CD8-positive, alpha-beta memory T cell (primary cell): ENCODE measurements around the gene ABCC12. TPM values are rescaled to one million over a fixed set of nuclear protein-coding genes. Genes with fewer than 3 reads are reported as not detected.

Experiments used
- CTCF ChIA-PET: fragments of 350-600 bp; sonication (Branson Sonifier 250); formaldehyde crosslinking; loops from one replicate; lab custom pipeline; 2021; ENCODE audit warnings: antibody characterized with exemption; lab: Charles Lee
- POLR2A ChIA-PET: fragments of 350-600 bp; sonication (Branson Sonifier 250); formaldehyde crosslinking; loops from one replicate; lab custom pipeline; 2021; ENCODE audit warnings: antibody characterized with exemption; lab: Charles Lee
- DNase-seq, 5 donors: peaks; one replicate each; pipeline versions ENCODE4 v3.0.0 to v3.0.0-alpha.2; 2020 to 2022; ENCODE audit warnings: mixed read lengths in 1 of 5
- H3K27ac ChIP-seq: one replicate; pipeline ENCODE4 v1.7.0; 2013; ENCODE audit warnings: low read depth, mild to moderate bottlenecking, low read length, moderate library complexity
- H3K27me3 ChIP-seq: 2 replicates; pipeline ENCODE4 v1.7.0; 2013; ENCODE audit warnings: low read length, mild to moderate bottlenecking; ENCODE audit not compliant: insufficient read depth, poor library complexity, severe bottlenecking
- H3K36me3 ChIP-seq: 2 replicates; pipeline ENCODE4 v1.7.0; 2013; ENCODE audit warnings: mild to moderate bottlenecking, low read length, moderate library complexity; ENCODE audit not compliant: insufficient read depth
- H3K4me1 ChIP-seq: 2 replicates; pipeline ENCODE4 v1.7.0; 2013; ENCODE audit warnings: mild to moderate bottlenecking, low read length, moderate library complexity; ENCODE audit not compliant: insufficient read depth
- H3K4me3 ChIP-seq: 2 replicates; pipeline ENCODE4 v1.7.0; 2013; ENCODE audit warnings: mild to moderate bottlenecking, low read length
- H3K9me3 ChIP-seq: 2 replicates; pipeline ENCODE4 v1.7.0; 2013; ENCODE audit warnings: mild to moderate bottlenecking, low read length
- H3K27ac Mint-ChIP-seq, 8 donors: one replicate each; pipeline ENCODE4 v1.8.0; 2020 to 2021; ENCODE audit warnings: mixed read lengths in 8 of 8, mild to moderate bottlenecking in 6 of 8, inconsistent platforms in 3 of 8, moderate library complexity in 3 of 8
- H3K27me3 Mint-ChIP-seq, 2 donors: one replicate each; pipeline ENCODE4 v1.8.0; 2020 to 2021; ENCODE audit warnings: mixed read lengths in 2 of 2, mild to moderate bottlenecking in 1 of 2, moderate library complexity in 1 of 2
- H3K36me3 Mint-ChIP-seq, 3 donors: one replicate each; pipeline ENCODE4 v1.8.0; 2020 to 2021; ENCODE audit warnings: mixed read lengths in 3 of 3, inconsistent platforms in 1 of 3, mild to moderate bottlenecking in 1 of 3
- H3K4me1 Mint-ChIP-seq, 3 donors: one replicate each; pipeline ENCODE4 v1.8.0; 2020 to 2021; ENCODE audit warnings: mixed read lengths in 3 of 3, inconsistent platforms in 1 of 3, mild to moderate bottlenecking in 1 of 3
- H3K4me3 Mint-ChIP-seq, 7 donors: one replicate each; pipeline ENCODE4 v1.8.0; 2020 to 2021; ENCODE audit warnings: mixed read lengths in 7 of 7, mild to moderate bottlenecking in 6 of 7, moderate library complexity in 4 of 7, inconsistent platforms in 2 of 7
- H3K9me3 Mint-ChIP-seq, 5 donors: one replicate each; pipeline ENCODE4 v1.8.0; 2020 to 2022; ENCODE audit warnings: mixed read lengths in 5 of 5, mild to moderate bottlenecking in 3 of 5, moderate library complexity in 2 of 5, inconsistent platforms in 1 of 5
- polyA plus RNA-seq: library from polyadenylated mRNA; unstranded; fragments of 300-500 nt; fragmentation: Illumina TruSeq; gene quantifications from one replicate; pipeline ENCODE4 v1.2.3, GENCODE V29; 2021
- total RNA-seq, 2 experiments: library from RNA; stranded (reverse); gene quantifications; one replicate each; pipeline ENCODE4 v1.2.3, GENCODE V29; 2021

The ABCC12 gene
- total and polyA plus RNA-seq, 3 experiments from 2014 or later = not detected

DNA sequence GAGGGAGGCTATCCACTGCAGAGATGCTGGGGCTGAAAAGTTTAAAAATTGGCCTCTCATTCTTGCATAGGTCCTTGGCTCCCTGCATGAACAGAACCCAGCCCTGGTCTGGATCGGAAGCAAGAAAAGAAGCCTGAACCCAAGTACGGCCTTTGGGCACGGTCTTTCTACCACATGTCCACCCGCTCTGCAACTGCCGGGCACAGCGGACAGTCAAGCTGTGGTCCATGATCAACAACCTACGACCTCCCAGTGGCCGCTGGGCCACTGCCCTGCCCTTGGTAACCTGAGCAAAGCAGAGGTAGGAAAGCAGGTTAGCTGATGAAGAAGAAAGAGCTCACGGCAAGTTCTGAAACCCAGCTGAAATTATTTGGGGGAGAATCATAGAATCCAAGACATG lies 3.6 kb downstream of the ABCC12 start:
- Mint-ChIP-seq H3K9me3 (peaks cover 3 to 12% (median 8%) of the 10 kb centered on the region in 5 donors), H3K4me3 (no peak overlapping the region), H3K36me3 (no peaks in the 10 kb centered on the region), H3K27me3 (peaks cover 17 to 50% of the 10 kb centered on the region in 2 donors), H3K4me1 (peaks cover 0 to 6% (median 2%) of the 10 kb centered on the region in 3 donors), H3K27ac (no peak overlapping the region)
- CTCF ChIA-PET = interaction anchor here (0.7 to 1.2 kb wide), 2 partner anchors 12 to 1115 kb away, joined by 3 read pairs; no protein-coding TSS in a partner anchor
- Histone ChIP-seq H3K9me3 (no peaks in the 10 kb centered on the region), H3K36me3 (no peaks in the 10 kb centered on the region), H3K4me1 (no peaks in the 10 kb centered on the region), H3K4me3 (no peak overlapping the region), H3K27me3 (no peaks in the 10 kb centered on the region), H3K27ac (no peak overlapping the region)
- POLR2A ChIA-PET = no interaction called here
- DNase-seq = no peak

DNA sequence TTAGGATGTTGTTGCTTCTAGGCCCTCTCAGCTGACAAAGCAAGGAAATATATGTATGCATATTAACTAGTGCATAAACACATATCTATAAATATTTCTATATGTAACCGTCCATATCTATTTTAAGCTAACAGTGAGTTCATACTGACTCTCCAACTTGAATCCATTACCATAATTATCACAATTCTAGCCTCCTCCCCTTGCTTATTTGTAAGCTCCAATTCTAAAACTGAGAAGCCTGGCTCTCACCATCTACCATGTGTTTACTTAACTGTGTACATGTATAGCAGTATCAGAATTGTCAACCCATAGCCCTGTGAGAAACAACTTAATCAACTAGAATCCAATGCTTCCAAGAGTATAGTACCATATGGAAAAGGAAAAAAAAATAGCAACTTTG lies 5.1 kb downstream of the ABCC12 start:
- DNase-seq = no peak
- H3K4me1 Mint-ChIP-seq = no peaks in the 10 kb centered on the region
- no peak overlapping the region for H3K4me3 Mint-ChIP-seq
- H3K27me3 ChIP-seq = no peaks in the 10 kb centered on the region
- ChIA-PET POLR2A (no interaction called here), CTCF (interaction anchor here (0.5 to 1.7 kb wide), 3 partner anchors 259 to 1009 kb away, joined by 3 to 4 read pairs (median 3); no protein-coding TSS in a partner anchor)
- no peaks in the 10 kb centered on the region for H3K9me3 ChIP-seq
- H3K4me1 ChIP-seq = no peaks in the 10 kb centered on the region
- no peak overlapping the region for H3K4me3 ChIP-seq
- H3K27ac Mint-ChIP-seq = no peak overlapping the region
- no peak overlapping the region for H3K27ac ChIP-seq
- H3K27me3 Mint-ChIP-seq = peaks cover 17 to 49% of the 10 kb centered on the region in 2 donors
- H3K36me3 ChIP-seq = no peaks in the 10 kb centered on the region
- no peaks in the 10 kb centered on the region for H3K36me3 Mint-ChIP-seq
- peaks cover 3 to 12% (median 8%) of the 10 kb centered on the region in 5 donors for H3K9me3 Mint-ChIP-seq

DNA sequence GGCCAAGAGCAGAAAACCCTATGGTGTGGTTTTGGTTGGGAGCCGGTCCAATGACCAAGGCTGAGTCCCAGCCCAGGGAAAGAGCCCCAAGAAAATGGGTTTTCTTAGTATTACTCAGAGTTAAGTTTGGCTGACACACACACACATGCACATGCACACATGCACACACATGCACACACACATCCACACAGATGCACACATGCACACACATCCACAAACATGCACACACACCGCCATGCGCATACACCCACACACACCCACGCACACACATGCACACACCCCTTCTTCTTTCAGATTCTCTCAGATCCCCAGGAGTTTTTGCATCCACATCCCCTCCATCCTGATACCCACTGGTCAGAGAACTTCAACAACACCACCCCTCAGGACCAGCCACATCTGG lies 9.1 kb downstream of the ABCC12 start:
- H3K4me3 Mint-ChIP-seq = no peak overlapping the region
- H3K4me1 ChIP-seq = no peaks in the 10 kb centered on the region
- no peaks in the 10 kb centered on the region for H3K36me3 Mint-ChIP-seq
- POLR2A ChIA-PET = no interaction called here
- H3K27ac ChIP-seq = no peak overlapping the region
- CTCF ChIA-PET = interaction anchor here (1.8 kb wide), 1 partner anchor 1005 kb away, joined by 4 read pairs; no protein-coding TSS in a partner anchor
- no peak for DNase-seq
- no peak overlapping the region for H3K4me3 ChIP-seq
- H3K9me3 ChIP-seq = no peaks in the 10 kb centered on the region
- H3K4me1 Mint-ChIP-seq = no peaks in the 10 kb centered on the region
- peaks cover 3 to 18% (median 9%) of the 10 kb centered on the region in 5 donors for H3K9me3 Mint-ChIP-seq
- H3K27me3 ChIP-seq = peaks cover 3% of the 10 kb centered on the region
- H3K36me3 ChIP-seq = no peaks in the 10 kb centered on the region
- peaks cover 13 to 44% of the 10 kb centered on the region in 2 donors for H3K27me3 Mint-ChIP-seq
- H3K27ac Mint-ChIP-seq = no peak overlapping the region

DNA sequence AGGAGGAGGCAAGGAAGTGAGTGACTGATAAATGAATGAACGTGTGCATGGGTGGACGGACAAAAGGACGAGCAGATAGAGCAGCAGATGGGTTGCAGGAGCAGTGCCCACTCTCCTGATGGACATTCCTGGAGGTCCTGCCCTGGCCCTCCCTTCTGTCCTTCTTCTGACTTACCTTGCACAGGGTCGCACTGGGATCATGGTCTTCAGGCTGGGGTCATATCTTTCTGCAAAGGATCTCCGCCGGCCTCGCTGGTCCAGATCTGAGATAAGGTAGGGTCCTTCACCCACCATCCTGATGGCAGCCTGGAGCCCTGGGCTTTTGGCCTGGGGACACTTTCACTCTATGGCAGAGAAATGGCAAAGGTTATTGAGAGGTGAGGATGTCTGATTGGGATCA lies 9.7 kb downstream of the ABCC12 start:
- H3K27me3 ChIP-seq = peaks cover 3% of the 10 kb centered on the region
- Mint-ChIP-seq H3K4me3 (no peak overlapping the region), H3K4me1 (no peaks in the 10 kb centered on the region), H3K36me3 (no peaks in the 10 kb centered on the region), H3K27me3 (peaks cover 12 to 44% of the 10 kb centered on the region in 2 donors), H3K9me3 (peaks cover 3 to 18% (median 9%) of the 10 kb centered on the region in 5 donors), H3K27ac (no peak overlapping the region)
- DNase-seq = no peak
- H3K36me3 ChIP-seq = no peaks in the 10 kb centered on the region
- ChIA-PET POLR2A (no interaction called here), CTCF (interaction anchor here (1.0 kb wide), 1 partner anchor 1108 kb away, joined by 3 read pairs; no protein-coding TSS in a partner anchor)
- H3K27ac ChIP-seq = no peak overlapping the region
- H3K9me3 ChIP-seq = no peaks in the 10 kb centered on the region
- no peaks in the 10 kb centered on the region for H3K4me1 ChIP-seq
- H3K4me3 ChIP-seq = no peak overlapping the region

DNA sequence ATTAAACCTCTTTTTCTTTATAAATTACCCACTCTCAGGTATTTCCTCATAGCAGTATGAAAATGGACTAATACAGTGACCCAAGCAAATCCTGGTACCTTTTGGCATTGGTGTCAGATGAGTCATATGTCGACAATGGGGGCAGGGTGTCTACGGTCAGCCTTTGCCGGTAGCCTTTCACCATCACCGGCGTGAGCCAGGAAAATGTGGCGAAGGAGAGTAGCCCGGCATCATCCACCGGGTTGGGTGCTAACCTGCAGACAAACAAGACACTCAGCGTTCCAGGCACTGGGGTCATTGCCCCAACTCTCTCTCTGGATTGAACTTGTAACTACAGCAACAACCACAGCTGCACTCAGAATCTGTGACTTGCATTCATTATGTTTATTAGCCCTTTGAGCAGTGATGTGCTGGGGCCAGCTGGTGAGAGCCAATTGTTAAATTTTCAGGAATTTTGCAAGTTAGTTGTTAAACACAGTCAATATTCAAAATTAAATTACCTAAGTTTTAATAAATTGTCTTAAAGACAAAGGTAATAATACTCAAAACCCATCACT lies 11.9 kb downstream of the ABCC12 start:
- H3K4me3 ChIP-seq = no peak overlapping the region
- H3K4me1 ChIP-seq = no peaks in the 10 kb centered on the region
- H3K27me3 Mint-ChIP-seq = peaks cover 10 to 28% of the 10 kb centered on the region in 2 donors
- ChIA-PET CTCF (no interaction called here), POLR2A (no interaction called here)
- no peak overlapping the region for H3K27ac Mint-ChIP-seq
- H3K27ac ChIP-seq = no peak overlapping the region
- no peaks in the 10 kb centered on the region for H3K36me3 Mint-ChIP-seq
- DNase-seq = no peak
- no peak overlapping the region for H3K4me3 Mint-ChIP-seq
- H3K36me3 ChIP-seq = no peaks in the 10 kb centered on the region
- peaks cover 3% of the 10 kb centered on the region for H3K27me3 ChIP-seq
- no peaks in the 10 kb centered on the region for H3K9me3 ChIP-seq
- H3K9me3 Mint-ChIP-seq = peaks cover 0 to 15% (median 4%) of the 10 kb centered on the region in 5 donors
- no peaks in the 10 kb centered on the region for H3K4me1 Mint-ChIP-seq

DNA sequence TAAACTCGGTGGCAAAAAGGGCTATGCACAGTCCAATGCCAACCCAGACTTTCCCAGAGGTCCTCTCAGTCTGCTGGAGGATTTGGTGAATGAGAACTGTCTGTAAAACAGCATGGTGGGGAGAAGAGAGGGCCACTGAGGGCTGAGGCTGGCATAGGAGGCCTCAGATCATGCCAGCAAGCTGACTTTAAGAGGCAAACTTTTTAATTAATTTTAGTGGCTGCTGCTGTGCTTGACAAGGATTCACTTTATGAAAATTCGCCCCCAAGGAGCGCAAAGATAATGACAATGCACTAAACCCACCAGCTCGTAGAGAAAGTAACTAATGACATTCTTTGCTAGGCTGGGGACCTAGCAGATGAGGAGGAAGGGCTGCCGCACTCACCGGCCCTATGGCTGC lies 15.0 kb downstream of the ABCC12 start:
- Mint-ChIP-seq H3K27me3 (peaks cover 7 to 16% of the 10 kb centered on the region in 2 donors), H3K4me3 (no peak overlapping the region), H3K27ac (no peak overlapping the region), H3K4me1 (no peaks in the 10 kb centered on the region), H3K36me3 (no peaks in the 10 kb centered on the region), H3K9me3 (peaks cover 0 to 10% (median 0%) of the 10 kb centered on the region in 5 donors)
- H3K9me3 ChIP-seq = no peaks in the 10 kb centered on the region
- H3K4me1 ChIP-seq = no peaks in the 10 kb centered on the region
- H3K27me3 ChIP-seq = peaks cover 3% of the 10 kb centered on the region
- DNase-seq = no peak
- H3K27ac ChIP-seq = no peak overlapping the region
- ChIA-PET POLR2A (no interaction called here), CTCF (no interaction called here)
- no peak overlapping the region for H3K4me3 ChIP-seq
- no peaks in the 10 kb centered on the region for H3K36me3 ChIP-seq

DNA sequence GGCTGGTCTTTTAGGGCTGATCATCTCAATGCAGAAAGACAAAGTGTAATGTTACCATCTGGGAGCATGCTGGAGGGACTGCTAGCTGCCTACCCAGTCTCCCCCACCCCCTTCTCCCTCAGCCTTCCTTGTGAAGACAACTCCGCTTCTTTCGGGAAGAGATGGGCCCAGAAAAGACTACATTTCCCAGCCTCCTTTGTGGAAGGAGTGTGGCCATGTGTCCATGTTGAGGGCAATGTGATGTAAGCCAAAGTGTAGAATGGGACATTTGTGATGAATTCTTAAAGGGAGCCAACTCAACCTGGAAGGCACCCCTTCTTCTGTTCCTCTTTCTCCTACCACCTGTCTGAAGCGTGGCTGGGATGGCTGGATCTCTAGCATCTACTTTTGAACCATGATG lies 16.3 kb downstream of the ABCC12 start:
- no peaks in the 10 kb centered on the region for H3K4me1 Mint-ChIP-seq
- Histone ChIP-seq H3K4me3 (no peak overlapping the region), H3K4me1 (no peaks in the 10 kb centered on the region), H3K27ac (no peak overlapping the region), H3K27me3 (no peaks in the 10 kb centered on the region), H3K9me3 (no peaks in the 10 kb centered on the region), H3K36me3 (no peaks in the 10 kb centered on the region)
- DNase-seq = no peak
- no peak overlapping the region for H3K27ac Mint-ChIP-seq
- H3K4me3 Mint-ChIP-seq = no peak overlapping the region
- H3K27me3 Mint-ChIP-seq = peaks cover 7 to 14% of the 10 kb centered on the region in 2 donors
- CTCF ChIA-PET = no interaction called here
- peaks cover 0 to 9% (median 0%) of the 10 kb centered on the region in 5 donors for H3K9me3 Mint-ChIP-seq
- POLR2A ChIA-PET = no interaction called here
- H3K36me3 Mint-ChIP-seq = no peaks in the 10 kb centered on the region

DNA sequence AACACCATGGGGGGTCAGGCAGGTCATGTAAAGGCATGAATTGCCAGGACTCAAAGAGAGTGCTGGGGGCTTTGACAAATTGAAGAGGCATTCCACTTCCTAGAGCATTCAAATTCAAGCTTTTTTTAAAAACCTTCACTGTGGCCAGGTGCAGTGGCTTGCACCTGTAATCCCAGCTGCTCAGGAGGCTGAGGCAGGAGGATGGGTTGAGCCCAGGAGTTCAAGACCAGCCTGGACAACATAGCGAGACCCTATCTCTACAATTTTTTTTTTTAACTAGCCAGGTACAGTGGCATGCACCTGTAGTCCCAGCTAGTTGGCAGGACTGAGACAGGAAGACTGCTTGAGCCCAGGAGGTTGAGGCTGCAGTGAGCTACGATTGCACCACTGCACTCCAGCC lies 17.2 kb downstream of the ABCC12 start:
- CTCF ChIA-PET = no interaction called here
- peaks cover 6 to 12% of the 10 kb centered on the region in 2 donors for H3K27me3 Mint-ChIP-seq
- no peak overlapping the region for H3K4me3 Mint-ChIP-seq
- Histone ChIP-seq H3K27me3 (no peaks in the 10 kb centered on the region), H3K36me3 (no peaks in the 10 kb centered on the region), H3K4me3 (no peak overlapping the region), H3K27ac (no peak overlapping the region), H3K9me3 (no peaks in the 10 kb centered on the region), H3K4me1 (no peaks in the 10 kb centered on the region)
- POLR2A ChIA-PET = no interaction called here
- H3K36me3 Mint-ChIP-seq = no peaks in the 10 kb centered on the region
- H3K9me3 Mint-ChIP-seq = peaks cover 0 to 3% (median 0%) of the 10 kb centered on the region in 5 donors
- no peak for DNase-seq
- no peaks in the 10 kb centered on the region for H3K4me1 Mint-ChIP-seq
- H3K27ac Mint-ChIP-seq = no peak overlapping the region
